ENCODE results near the gene TMPRSS4.
"Not testable (repeated sequence)": the region's sequence is repeated elsewhere in the genome, so short reads cannot be mapped to it uniquely, and the experiment has no call there.

Gene TMPRSS4

DNA sequence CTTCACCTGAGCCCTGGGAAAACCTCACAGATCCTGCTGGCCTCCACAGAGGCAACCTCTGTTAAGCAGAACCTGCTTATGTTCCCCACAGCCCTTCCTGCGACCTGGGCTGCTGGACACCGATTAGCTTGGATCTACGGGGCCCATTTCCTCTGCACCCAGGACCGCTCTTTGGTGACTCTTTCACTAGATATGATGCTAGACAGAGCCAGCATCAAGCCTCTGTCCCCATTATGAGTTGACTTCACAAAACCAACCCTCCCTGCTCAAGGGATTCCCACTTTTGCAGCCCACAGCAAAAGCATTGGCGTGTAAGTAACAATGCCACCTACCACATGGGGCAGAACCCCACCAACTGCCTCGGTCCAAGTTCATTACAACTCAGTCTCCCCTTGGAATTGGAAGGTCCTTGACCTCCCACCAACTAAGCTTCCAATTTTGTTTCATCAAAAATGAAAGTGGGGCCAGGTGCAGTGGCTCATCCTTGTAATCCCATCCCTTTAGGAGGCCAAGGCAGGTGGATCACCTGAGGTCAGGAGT, 15.2 kb upstream of the TMPRSS4 start:
- Histone ChIP-seq H3K4me2 (ENCODE audit: low read length) (no peak overlapping the region), H3K27me3 (ENCODE audit: insufficient read depth, low read length) (no peaks in the 10 kb centered on the region), H4K20me1 (ENCODE audit: insufficient read depth, low read length) (no peaks in the 10 kb centered on the region), H3K36me3 (ENCODE audit: insufficient read depth, low read length) (no peaks in the 10 kb centered on the region), H3K4me1 (ENCODE audit: insufficient read depth, low read length, severe bottlenecking) (no peaks in the 10 kb centered on the region), H2AFZ (ENCODE audit: low read length) (no peak overlapping the region), H3K9ac (ENCODE audit: low read length) (no peak overlapping the region), H3K4me3 (ENCODE audit: low read depth, low read length, poor library complexity, severe bottlenecking) (no peak overlapping the region), H3K9me3 (ENCODE audit: low read length) (no peaks in the 10 kb centered on the region), H3K9me2 (ENCODE audit: low read depth, low read length) (no peaks in the 10 kb centered on the region), H3K79me2 (ENCODE audit: insufficient read depth, low read length) (no peaks in the 10 kb centered on the region), H3F3A (ENCODE audit: insufficient read depth, low read length) (no peaks in the 10 kb centered on the region), H3K27ac (ENCODE audit: low read depth, low read length, poor library complexity, severe bottlenecking) (no peak overlapping the region)
- no peak for TF ChIP-seq EZH2 (IDR thresholded peaks at IDR 0.05; ENCODE audit: borderline replicate concordance, low read length)

DNA sequence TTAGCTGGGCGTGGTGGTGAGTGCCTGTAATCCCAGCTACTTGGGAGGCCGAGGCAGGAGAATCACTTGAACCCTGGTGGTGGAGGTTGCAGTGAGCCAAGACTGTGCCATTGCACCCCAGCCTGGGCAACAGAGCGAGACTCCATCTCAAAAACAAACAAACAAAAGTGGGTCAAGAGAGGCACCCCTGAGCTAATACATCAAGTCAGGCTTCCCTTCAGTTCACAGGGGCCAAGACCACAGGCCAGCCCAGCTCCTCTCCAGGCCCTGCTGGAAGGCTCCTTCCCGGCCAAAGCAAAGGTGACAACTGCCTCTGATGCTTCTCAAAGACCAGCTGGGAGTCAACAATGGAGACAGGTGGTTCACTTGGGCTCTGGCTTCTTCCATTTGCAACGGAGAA, 14.7 kb upstream of the TMPRSS4 start:
- not testable (repeated sequence) for H3K4me3 ChIP-seq (ENCODE audit: low read depth, low read length, poor library complexity, severe bottlenecking); H3K4me1 ChIP-seq (ENCODE audit: insufficient read depth, low read length, severe bottlenecking); H4K20me1 ChIP-seq (ENCODE audit: insufficient read depth, low read length); H3F3A ChIP-seq (ENCODE audit: insufficient read depth, low read length); H3K9me2 ChIP-seq (ENCODE audit: low read depth, low read length); H3K27me3 ChIP-seq (ENCODE audit: insufficient read depth, low read length); H3K4me2 ChIP-seq (ENCODE audit: low read length); H3K36me3 ChIP-seq (ENCODE audit: insufficient read depth, low read length); H2AFZ ChIP-seq (ENCODE audit: low read length); H3K79me2 ChIP-seq (ENCODE audit: insufficient read depth, low read length); H3K27ac ChIP-seq (ENCODE audit: low read depth, low read length, poor library complexity, severe bottlenecking); H3K9me3 ChIP-seq (ENCODE audit: low read length); H3K9ac ChIP-seq (ENCODE audit: low read length)

DNA sequence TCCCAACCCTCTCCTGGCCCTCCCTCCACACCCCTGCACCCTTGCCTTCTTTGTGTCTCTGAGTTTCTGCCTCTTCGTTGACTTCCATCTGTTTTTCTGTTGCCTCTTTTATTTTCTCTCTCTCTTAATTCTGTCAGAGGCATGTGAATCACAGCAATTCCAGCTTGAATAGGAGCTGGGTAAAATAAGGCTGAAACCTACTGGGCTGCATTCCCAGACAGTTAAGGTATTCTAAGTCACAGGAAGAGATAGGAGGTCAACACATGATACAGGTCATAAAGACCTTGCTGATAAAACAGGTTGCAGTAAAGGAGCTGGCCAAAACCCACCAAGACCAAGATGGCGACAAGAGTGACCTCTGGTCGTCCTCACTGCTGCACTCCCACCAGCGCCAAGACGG, 14.2 kb upstream of the TMPRSS4 start:
- H3K9me3 ChIP-seq (ENCODE audit: low read length); H3K4me1 ChIP-seq (ENCODE audit: insufficient read depth, low read length, severe bottlenecking); H3K9ac ChIP-seq (ENCODE audit: low read length); H3K27me3 ChIP-seq (ENCODE audit: insufficient read depth, low read length); H3K9me2 ChIP-seq (ENCODE audit: low read depth, low read length); H3F3A ChIP-seq (ENCODE audit: insufficient read depth, low read length); H4K20me1 ChIP-seq (ENCODE audit: insufficient read depth, low read length); H3K27ac ChIP-seq (ENCODE audit: low read depth, low read length, poor library complexity, severe bottlenecking); H3K36me3 ChIP-seq (ENCODE audit: insufficient read depth, low read length); H2AFZ ChIP-seq (ENCODE audit: low read length); H3K4me3 ChIP-seq (ENCODE audit: low read depth, low read length, poor library complexity, severe bottlenecking); H3K79me2 ChIP-seq (ENCODE audit: insufficient read depth, low read length); H3K4me2 ChIP-seq (ENCODE audit: low read length): not testable (repeated sequence)

DNA sequence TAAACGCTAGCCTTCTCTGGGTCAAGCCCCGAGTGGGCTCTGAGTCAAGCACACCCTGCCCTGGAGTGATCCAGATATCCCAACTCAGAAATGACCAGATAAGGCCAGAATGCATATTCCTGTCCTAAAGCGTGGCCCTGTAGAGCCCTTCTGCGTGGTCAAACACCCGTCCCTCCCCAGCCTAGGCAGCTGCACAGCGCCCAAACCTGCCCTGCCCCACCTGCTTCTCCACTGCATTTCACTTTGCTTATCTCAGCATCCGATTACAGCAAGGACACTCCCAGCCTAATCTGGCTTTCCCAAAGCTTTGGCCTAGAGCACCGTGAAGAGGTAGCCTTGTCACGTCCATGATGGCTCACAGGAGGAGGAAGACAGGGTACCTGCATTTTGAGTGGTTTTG, 11.9 kb upstream of the TMPRSS4 start:
- no peaks in the 10 kb centered on the region for H3K4me1 ChIP-seq (ENCODE audit: insufficient read depth, low read length, severe bottlenecking)
- no peak overlapping the region for H3K27ac ChIP-seq (ENCODE audit: low read depth, low read length, poor library complexity, severe bottlenecking)
- no peak overlapping the region for H3K4me3 ChIP-seq (ENCODE audit: low read depth, low read length, poor library complexity, severe bottlenecking)
- no peaks in the 10 kb centered on the region for H3K9me3 ChIP-seq (ENCODE audit: low read length)
- no peaks in the 10 kb centered on the region for H3K36me3 ChIP-seq (ENCODE audit: insufficient read depth, low read length)
- H3K9me2 ChIP-seq (ENCODE audit: low read depth, low read length): no peaks in the 10 kb centered on the region
- H2AFZ ChIP-seq (ENCODE audit: low read length): no peak overlapping the region
- no peaks in the 10 kb centered on the region for H4K20me1 ChIP-seq (ENCODE audit: insufficient read depth, low read length)
- no peak overlapping the region for H3K9ac ChIP-seq (ENCODE audit: low read length)
- no peaks in the 10 kb centered on the region for H3K79me2 ChIP-seq (ENCODE audit: insufficient read depth, low read length)
- no peak overlapping the region for H3K4me2 ChIP-seq (ENCODE audit: low read length)
- no peak for TF ChIP-seq EZH2 (IDR thresholded peaks at IDR 0.05; ENCODE audit: borderline replicate concordance, low read length)
- TF ChIP-seq, protein P1, sequence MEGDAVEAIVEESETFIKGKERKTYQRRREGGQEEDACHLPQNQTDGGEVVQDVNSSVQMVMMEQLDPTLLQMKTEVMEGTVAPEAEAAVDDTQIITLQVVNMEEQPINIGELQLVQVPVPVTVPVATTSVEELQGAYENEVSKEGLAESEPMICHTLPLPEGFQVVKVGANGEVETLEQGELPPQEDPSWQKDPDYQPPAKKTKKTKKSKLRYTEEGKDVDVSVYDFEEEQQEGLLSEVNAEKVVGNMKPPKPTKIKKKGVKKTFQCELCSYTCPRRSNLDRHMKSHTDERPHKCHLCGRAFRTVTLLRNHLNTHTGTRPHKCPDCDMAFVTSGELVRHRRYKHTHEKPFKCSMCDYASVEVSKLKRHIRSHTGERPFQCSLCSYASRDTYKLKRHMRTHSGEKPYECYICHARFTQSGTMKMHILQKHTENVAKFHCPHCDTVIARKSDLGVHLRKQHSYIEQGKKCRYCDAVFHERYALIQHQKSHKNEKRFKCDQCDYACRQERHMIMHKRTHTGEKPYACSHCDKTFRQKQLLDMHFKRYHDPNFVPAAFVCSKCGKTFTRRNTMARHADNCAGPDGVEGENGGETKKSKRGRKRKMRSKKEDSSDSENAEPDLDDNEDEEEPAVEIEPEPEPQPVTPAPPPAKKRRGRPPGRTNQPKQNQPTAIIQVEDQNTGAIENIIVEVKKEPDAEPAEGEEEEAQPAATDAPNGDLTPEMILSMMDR (IDR thresholded peaks at IDR 0.05; ENCODE audit: low read length): no peak
- H3K27me3 ChIP-seq (ENCODE audit: insufficient read depth, low read length): no peaks in the 10 kb centered on the region
- H3F3A ChIP-seq (ENCODE audit: insufficient read depth, low read length): no peaks in the 10 kb centered on the region

DNA sequence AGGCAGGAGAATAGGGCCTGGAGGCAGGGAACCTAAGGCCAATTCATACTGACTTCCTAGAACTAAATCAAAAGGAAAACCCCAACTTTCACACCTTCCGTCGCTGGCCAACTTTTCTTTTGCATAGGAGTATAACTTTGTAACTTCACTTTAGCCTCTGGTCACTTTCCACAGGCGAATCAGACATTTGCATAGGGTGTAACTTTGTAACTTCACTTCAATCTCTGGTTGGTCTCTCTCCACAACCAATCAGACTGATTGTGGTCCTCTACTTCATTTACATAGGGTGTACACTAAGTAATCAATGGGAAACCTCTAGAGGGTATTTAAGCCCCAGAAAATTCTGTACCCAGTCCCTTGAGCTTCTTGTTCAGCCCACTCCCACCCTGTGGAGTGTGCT, 11.5 kb upstream of the TMPRSS4 start:
- Histone ChIP-seq H3K27ac (ENCODE audit: low read depth, low read length, poor library complexity, severe bottlenecking) (no peak overlapping the region), H2AFZ (ENCODE audit: low read length) (no peak overlapping the region), H3K9me2 (ENCODE audit: low read depth, low read length) (no peaks in the 10 kb centered on the region), H3K9ac (ENCODE audit: low read length) (no peak overlapping the region), H3K36me3 (ENCODE audit: insufficient read depth, low read length) (no peaks in the 10 kb centered on the region), H3F3A (ENCODE audit: insufficient read depth, low read length) (no peaks in the 10 kb centered on the region), H3K4me1 (ENCODE audit: insufficient read depth, low read length, severe bottlenecking) (no peaks in the 10 kb centered on the region), H3K4me2 (ENCODE audit: low read length) (no peak overlapping the region), H3K27me3 (ENCODE audit: insufficient read depth, low read length) (no peaks in the 10 kb centered on the region), H4K20me1 (ENCODE audit: insufficient read depth, low read length) (no peaks in the 10 kb centered on the region), H3K9me3 (ENCODE audit: low read length) (no peaks in the 10 kb centered on the region), H3K79me2 (ENCODE audit: insufficient read depth, low read length) (no peaks in the 10 kb centered on the region), H3K4me3 (ENCODE audit: low read depth, low read length, poor library complexity, severe bottlenecking) (no peak overlapping the region)
- TF ChIP-seq, protein P1 (IDR thresholded peaks at IDR 0.05; ENCODE audit: low read length): no peak
- TF ChIP-seq EZH2 (IDR thresholded peaks at IDR 0.05; ENCODE audit: borderline replicate concordance, low read length): no peak
